ENCODE measurements around the gene USPL1. TPM values are rescaled to one million over a fixed set of nuclear protein-coding genes. Genes with fewer than 3 reads are reported as not detected.
"Not testable (repeated sequence)": the region's sequence is repeated elsewhere in the genome, so short reads cannot be mapped to it uniquely, and the experiment has no call there.

Gene USPL1
- total RNA-seq, 2 donors from 2014 or later: 8.5 to 12.7 TPM

- DNase-seq (no peak), ATAC-seq (peak; percentile 35 to 44)
Measured at GRCh38 chr13:30608364-30608763, 9.4 kb upstream of the USPL1 start.

GRCh38 chr13:30610311-30610710, 7.4 kb upstream of the USPL1 start:
- DNase-seq (no peak), ATAC-seq (no peak)
- intact Hi-C loops (cut with DNase I): no loop called here

More at GRCh38 chr13:30608364-30608763, 9.4 kb upstream of the USPL1 start:
- intact Hi-C loops (cut with DNase I): no loop called here

- ATAC-seq (no peak), DNase-seq (no peak)
- intact Hi-C loops (cut with DNase I): no loop called here
Measured at GRCh38 chr13:30615481-30615865, 2.2 kb upstream of the USPL1 start.

- ATAC-seq: no peak
- no peak for DNase-seq
- intact Hi-C loops (cut with DNase I): loop anchor here in 1 of 2 donors (2.0 kb wide), 1 partner anchor 151 kb away; the partner anchor contains the start of gene HMGB1
Measured at GRCh38 chr13:30615866-30616541, 1.7 kb upstream of the USPL1 start.

- intact Hi-C loops (cut with DNase I): loop anchor here in 1 of 2 donors (2.0 kb wide), 1 partner anchor 152 kb away; the partner anchor contains the start of gene HMGB1
- peak; percentile 50 for DNase-seq
- peak; percentile 72 to 75 for ATAC-seq
Measured at GRCh38 chr13:30616927-30617314, 799 bp upstream of the USPL1 start.

- ATAC-seq: no peak
- intact Hi-C loops (cut with DNase I): no loop called here
- DNase-seq: peak; percentile 26
Measured at GRCh38 chr13:30618186-30618929, 638 bp downstream of the USPL1 start.

- ATAC-seq: no peak
- intact Hi-C loops (cut with DNase I): no loop called here
Measured at GRCh38 chr13:30618930-30619279, 1.2 kb downstream of the USPL1 start.

GRCh38 chr13:30619731-30620130, 2.0 kb downstream of the USPL1 start:
- intact Hi-C loops (cut with DNase I): no loop called here
- ATAC-seq (no peak), DNase-seq (no peak)

More at GRCh38 chr13:30618930-30619279, 1.2 kb downstream of the USPL1 start:
- no peak for DNase-seq

GRCh38 chr13:30620941-30621340, 3.2 kb downstream of the USPL1 start:
- intact Hi-C loops (cut with DNase I): no loop called here

GRCh38 chr13:30622551-30622950, 4.8 kb downstream of the USPL1 start:
- no peak for DNase-seq
- intact Hi-C loops (cut with DNase I): no loop called here
- ATAC-seq: no peak

More at GRCh38 chr13:30620941-30621340, 3.2 kb downstream of the USPL1 start:
- no peak for DNase-seq
- no peak for ATAC-seq

- intact Hi-C loops (cut with DNase I): no loop called here
- ATAC-seq (no peak), DNase-seq (no peak)
Measured at GRCh38 chr13:30623392-30623791, 5.7 kb downstream of the USPL1 start.

- no peak for DNase-seq
- intact Hi-C loops (cut with DNase I): no loop called here
- no peak for ATAC-seq
Measured at GRCh38 chr13:30624630-30625029, 6.9 kb downstream of the USPL1 start.

GRCh38 chr13:30629527-30629926, 11.8 kb downstream of the USPL1 start:
- intact Hi-C loops (cut with DNase I): no loop called here
- ATAC-seq (peak; percentile 31 to 55), DNase-seq (no peak)

GRCh38 chr13:30633861-30634260, 16.1 kb downstream of the USPL1 start:
- intact Hi-C loops (cut with DNase I): no loop called here
- DNase-seq (no peak), ATAC-seq (no peak)

GRCh38 chr13:30634838-30635237, 17.1 kb downstream of the USPL1 start:
- intact Hi-C loops (cut with DNase I): no loop called here
- no peak for DNase-seq
- no peak for ATAC-seq

GRCh38 chr13:30638301-30638700, 20.6 kb downstream of the USPL1 start:
- ATAC-seq (no peak), DNase-seq (no peak)
- intact Hi-C loops (cut with DNase I): no loop called here

- intact Hi-C loops (cut with DNase I): no loop called here
- DNase-seq (no peak), ATAC-seq (peak in 1 of 2 donors; percentile 49)
Measured at GRCh38 chr13:30639671-30640070, 22.0 kb downstream of the USPL1 start.

GRCh38 chr13:30641173-30641572, 23.5 kb downstream of the USPL1 start:
- peak in 1 of 2 donors; percentile 51 for ATAC-seq
- intact Hi-C loops (cut with DNase I); DNase-seq: not testable (repeated sequence)

- ATAC-seq (no peak), DNase-seq (no peak)
- intact Hi-C loops (cut with DNase I): no loop called here
Measured at GRCh38 chr13:30645629-30646028, 27.9 kb downstream of the USPL1 start.

- DNase-seq: no peak
- intact Hi-C loops (cut with DNase I): no loop called here
- no peak for ATAC-seq
Measured at GRCh38 chr13:30647420-30647819, 29.7 kb downstream of the USPL1 start.

Data from left cardiac atrium (tissue), 4 donors.